ENCODE measurements around the gene RUFY3.

- TF ChIP-seq CTCF (IDR thresholded peaks at IDR 0.05), result no peak
- no peak for TF ChIP-seq POLR2A (IDR thresholded peaks at IDR 0.05)
These were observed 109.5 kb downstream of the RUFY3 start for GRCh38 chr4:70831293-70831692.

Data from adrenal gland (tissue), 5 donors.